IMR-90 (cell line): ENCODE data around the gene SV2C. TPM values are rescaled to one million over a fixed set of nuclear protein-coding genes. Genes with fewer than 3 reads are reported as not detected.

Experiments used
- ATAC-seq: fragments of 200-7000 bp; cut with Tn5 transposase; 2 replicates; pipeline ENCODE4 v1.9.1; 2020; ENCODE audit warnings: low read depth, mild to moderate bottlenecking, moderate library complexity
- BruUV-seq: library from RNA; stranded (reverse); fragments of 400-500 nt; replicated peaks from 2 replicates; lab custom pipeline; 2021; lab: Mats Ljungman, UMichigan
- CTCF ChIA-PET: fragments of 300-600 bp; formaldehyde crosslinking; extraction: SDS; loops from one replicate; lab custom pipeline; 2021; ENCODE audit warnings: antibody characterized with exemption; lab: Yijun Ruan, JAX
- POLR2A ChIA-PET: fragments of 300-600 bp; sonication (Branson Sonifier 250); formaldehyde crosslinking; loops from one replicate; lab custom pipeline; 2022; ENCODE audit warnings: antibody characterized with exemption; ENCODE audit not compliant: unreplicated experiment; lab: Charles Lee
- DNase-seq: peaks from one replicate; pipeline ENCODE4 v3.0.0; 2013
- H2AFZ ChIP-seq: replicated peaks from 2 replicates; pipeline ENCODE3; 2013; ENCODE audit warnings: low read length, mild to moderate bottlenecking; ENCODE audit not compliant: poor library complexity
- H2AK5ac ChIP-seq: 2 replicates; pipeline ENCODE4 v1.6.1; 2013; ENCODE audit warnings: low read depth, low read length, inconsistent platforms
- H2AK9ac ChIP-seq: replicated peaks from 2 replicates; pipeline ENCODE3; 2013; ENCODE audit warnings: mild to moderate bottlenecking, low read depth, low read length, moderate library complexity; ENCODE audit not compliant: poor library complexity
- H2BK120ac ChIP-seq: 2 replicates; pipeline ENCODE4 v1.6.1; 2013; ENCODE audit warnings: low read depth, low read length, inconsistent platforms
- H2BK15ac ChIP-seq: 3 replicates; pipeline ENCODE4 v1.6.1; 2013; ENCODE audit warnings: low read depth, low read length, inconsistent platforms
- H2BK20ac ChIP-seq: 2 replicates; pipeline ENCODE4 v1.6.1; 2013; ENCODE audit warnings: low read depth, mild to moderate bottlenecking, inconsistent platforms, low read length, moderate library complexity
- H2BK5ac ChIP-seq: 2 replicates; pipeline ENCODE4 v1.6.1; 2013; ENCODE audit warnings: mild to moderate bottlenecking, low read depth, low read length, inconsistent platforms; ENCODE audit not compliant: poor library complexity, severe bottlenecking
- H3K14ac ChIP-seq: replicated peaks from 2 replicates; pipeline ENCODE4 v1.6.1; 2013; ENCODE audit warnings: low read depth, low read length, inconsistent platforms
- H3K18ac ChIP-seq: 2 replicates; pipeline ENCODE4 v1.6.1; 2013; ENCODE audit warnings: low read depth, low read length, control low read depth
- H3K23ac ChIP-seq: 2 replicates; pipeline ENCODE4 v1.6.1; 2013; ENCODE audit warnings: low read depth, low read length, inconsistent platforms
- H3K27ac ChIP-seq: 2 replicates; pipeline ENCODE4 v1.5.1; 2013; ENCODE audit warnings: mild to moderate bottlenecking, control low read depth, low read length; ENCODE audit not compliant: insufficient read depth
- H3K27me3 ChIP-seq: 2 replicates; pipeline ENCODE4 v1.6.1; 2013; ENCODE audit warnings: low read length; ENCODE audit not compliant: control insufficient read depth, insufficient read depth
- H3K36me3 ChIP-seq: 2 replicates; pipeline ENCODE4 v1.6.1; 2013; ENCODE audit warnings: low read length, mixed read lengths; ENCODE audit not compliant: control insufficient read depth, insufficient read depth
- H3K4ac ChIP-seq: 2 replicates; pipeline ENCODE4 v1.6.1; 2013; ENCODE audit warnings: low read depth, low read length, inconsistent platforms
- H3K4me1 ChIP-seq: 2 replicates; pipeline ENCODE4 v1.6.1; 2013; ENCODE audit warnings: low read length, mixed read lengths; ENCODE audit not compliant: control insufficient read depth, insufficient read depth
- H3K4me2 ChIP-seq: 2 replicates; pipeline ENCODE4 v1.6.1; 2013; ENCODE audit warnings: low read depth, mild to moderate bottlenecking, control low read depth, low read length, moderate library complexity
- H3K4me3 ChIP-seq: 2 replicates; pipeline ENCODE4 v1.5.1; 2013; ENCODE audit warnings: low read depth, mild to moderate bottlenecking, control low read depth, low read length, moderate library complexity; ENCODE audit not compliant: insufficient read depth
- H3K56ac ChIP-seq: 2 replicates; pipeline ENCODE4 v1.6.1; 2013; ENCODE audit warnings: low read length, inconsistent platforms; ENCODE audit not compliant: insufficient read depth; ENCODE audit errors: extremely low read depth
- H3K79me1 ChIP-seq, 2 experiments: 2 replicates each; pipeline ENCODE4 v1.6.1; 2013; ENCODE audit warnings: low read length in 2 of 2, inconsistent platforms in 1 of 2, low read depth in 1 of 2
- H3K9ac ChIP-seq: 2 replicates; pipeline ENCODE4 v1.6.1; 2013; ENCODE audit warnings: low read depth, low read length, control low read depth
- H3K9me1 ChIP-seq: 2 replicates; pipeline ENCODE4 v1.6.1; 2013; ENCODE audit warnings: low read length, inconsistent platforms; ENCODE audit not compliant: insufficient read depth
- H3K9me3 ChIP-seq: 2 replicates; pipeline ENCODE4 v1.6.1; 2013; ENCODE audit warnings: low read length; ENCODE audit not compliant: control insufficient read depth, insufficient read depth
- H4K20me1 ChIP-seq: 2 replicates; pipeline ENCODE4 v1.6.1; 2013; ENCODE audit warnings: low read length, inconsistent platforms; ENCODE audit not compliant: insufficient read depth
- H4K5ac ChIP-seq: 2 replicates; pipeline ENCODE4 v1.6.1; 2013; ENCODE audit warnings: mild to moderate bottlenecking, low read depth, low read length, control low read depth
- H4K8ac ChIP-seq, 2 experiments: 2 replicates each; pipeline ENCODE4 v1.6.1; 2013; ENCODE audit warnings: low read depth in 2 of 2, low read length in 2 of 2, control low read depth in 1 of 2, inconsistent platforms in 1 of 2
- H4K91ac ChIP-seq: 2 replicates; pipeline ENCODE4 v1.6.1; 2013; ENCODE audit warnings: low read depth, low read length, inconsistent platforms; ENCODE audit not compliant: insufficient read depth
- BHLHE40 ChIP-seq: fragments of 150-350 bp; IDR thresholded peaks from 2 replicates; pipeline ENCODE4 v1.6.1; 2016; ENCODE audit warnings: mild to moderate bottlenecking, low read depth, low read length
- MAZ ChIP-seq: IDR thresholded peaks from 2 replicates; pipeline ENCODE4 v1.6.1; 2012; ENCODE audit warnings: low read depth, mild to moderate bottlenecking, low read length, improper control_type of control experiment, moderate library complexity, borderline replicate concordance
- MXI1 ChIP-seq: IDR thresholded peaks from 2 replicates; pipeline ENCODE4 v1.6.1; 2012; ENCODE audit warnings: low read depth, mild to moderate bottlenecking, low read length, moderate library complexity, borderline replicate concordance
- NFE2L2 ChIP-seq: fragments of 150-350 bp; IDR thresholded peaks from 2 replicates; pipeline ENCODE4 v1.6.1; 2016; ENCODE audit warnings: low read depth, mild to moderate bottlenecking, low read length
- POLR2A ChIP-seq: IDR thresholded peaks from 2 replicates; pipeline ENCODE4 v1.6.1; 2012; ENCODE audit warnings: mild to moderate bottlenecking, low read depth, low read length
- RCOR1 ChIP-seq: IDR thresholded peaks from 2 replicates; pipeline ENCODE4 v1.6.1; 2012; ENCODE audit warnings: mild to moderate bottlenecking, low read length, improper control_type of control experiment; ENCODE audit not compliant: insufficient replicate concordance
- WGBS, 2 experiments: methylation state at CpG; one replicate each; pipeline versions ENCODE4 v1.1.5 to v1.1.7; 2013; ENCODE audit warnings: missing lambda C conversion rate in 2 of 2; ENCODE audit not compliant: insufficient read length in 1 of 2; ENCODE audit errors: extremely low coverage in 2 of 2; 5-methylcytosine and 5-hydroxymethylcytosine counted together
- dilution Hi-C: fragments of 300-500 bp; cut with HindIII; formaldehyde crosslinking; loops from one replicate; pipeline ENCODE4 v1.14.3; 2018; ENCODE audit warnings: low sequenced_read_pairs; ENCODE audit not compliant: unreplicated experiment
- in situ Hi-C: fragments of 300-500 bp; cut with MboI; formaldehyde crosslinking; loops from 3 replicates; pipeline ENCODE4 v1.14.3; 2019; ENCODE audit warnings: low sequenced_read_pairs, inconsistent platforms, mixed read lengths
- intact Hi-C: fragments of 100-400 bp; cut with micrococcal nuclease; formaldehyde crosslinking; loops from 2 replicates; pipeline ENCODE4 v1.10.0; 2022
- polyA plus RNA-seq, 3 experiments: library from polyadenylated mRNA; depleted of rRNA; stranded (reverse); fragments of >200 nt; gene quantifications; 2 replicates each; pipeline ENCODE4 v1.2.3, GENCODE V29; 2012; ENCODE audit warnings: low replicate concordance in 1 of 3
- total RNA-seq: library from RNA; depleted of rRNA; stranded (reverse); fragments of >200 nt; gene quantifications from 2 replicates; pipeline ENCODE4 v1.2.3, GENCODE V29; 2012
- TF ChIP-seq, protein P1 (sequence below): fragments of 150-350 bp; IDR thresholded peaks from 2 replicates; pipeline ENCODE4 v1.6.1; 2017; ENCODE audit warnings: mild to moderate bottlenecking, antibody characterized with exemption, low read length, low read depth
- TF ChIP-seq, protein P2 (sequence below): fragments of 150-350 bp; IDR thresholded peaks from 2 replicates; pipeline ENCODE4 v1.6.1; 2016; ENCODE audit warnings: low read depth, mild to moderate bottlenecking, low read length, moderate library complexity, borderline replicate concordance

The SV2C gene
- total and polyA plus RNA-seq, 2 of the 4 experiments (the other 2 are of a cell fraction) = not detected

DNA sequence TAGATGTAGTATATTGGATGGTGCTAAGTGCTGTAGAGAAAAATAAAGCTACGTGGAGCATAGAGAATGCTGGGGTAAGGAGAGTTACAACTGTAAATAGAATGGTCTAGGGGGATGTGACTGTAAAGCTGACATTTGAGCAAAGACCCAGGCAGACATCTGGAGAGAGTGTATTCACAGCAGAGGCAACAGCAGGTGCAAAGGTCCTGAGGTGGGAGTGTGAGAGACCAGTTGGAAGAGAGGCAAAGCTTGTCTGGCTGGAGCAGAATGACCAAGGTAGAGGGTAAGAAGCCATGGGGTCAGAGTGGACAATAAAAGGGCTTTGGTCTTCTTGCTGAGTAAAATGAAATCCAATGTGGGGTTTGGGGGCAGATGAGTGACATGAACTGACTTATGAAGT, 227.0 kb downstream of the SV2C start:
- H3K14ac ChIP-seq = no peak overlapping the region
- no peak overlapping the region for H4K91ac ChIP-seq
- H3K4me3 ChIP-seq = no peak overlapping the region
- H3K9me1 ChIP-seq = no peaks in the 10 kb centered on the region
- no peak overlapping the region for H2AFZ ChIP-seq
- no peak overlapping the region for H3K4ac ChIP-seq
- H3K9me3 ChIP-seq = no peaks in the 10 kb centered on the region
- H3K4me2 ChIP-seq = no peak overlapping the region
- H3K79me1 ChIP-seq = no peaks in the 10 kb centered on the region
- WGBS, 2 experiments = no CpG with 5 or more reads among the region's 1 CpG
- no peaks in the 10 kb centered on the region for H3K36me3 ChIP-seq
- H4K5ac ChIP-seq = no peak overlapping the region
- H2BK5ac ChIP-seq = no peak overlapping the region
- H3K9ac ChIP-seq = no peak overlapping the region
- no peak overlapping the region for H2AK9ac ChIP-seq
- DNase-seq (no peak), ATAC-seq (no peak)
- POLR2A ChIA-PET = no interaction called here
- no peaks in the 10 kb centered on the region for H4K20me1 ChIP-seq
- H3K27me3 ChIP-seq = no peaks in the 10 kb centered on the region; the same call in 1 of the 2 replicates
- H4K8ac ChIP-seq = no peak overlapping the region
- H2BK15ac ChIP-seq = no peak overlapping the region
- H2AK5ac ChIP-seq = no peak overlapping the region
- H2BK120ac ChIP-seq = no peak overlapping the region
- H2BK20ac ChIP-seq = no peak overlapping the region
- no TSS peak for BruUV-seq
- dilution Hi-C loops = no loop called here
- H3K27ac ChIP-seq = no peak overlapping the region
- intact Hi-C loops = no loop called here
- TF ChIP-seq BHLHE40 = no peak
- no peak for TF ChIP-seq RCOR1
- TF ChIP-seq NFE2L2 = no peak
- TF ChIP-seq, protein P1, sequence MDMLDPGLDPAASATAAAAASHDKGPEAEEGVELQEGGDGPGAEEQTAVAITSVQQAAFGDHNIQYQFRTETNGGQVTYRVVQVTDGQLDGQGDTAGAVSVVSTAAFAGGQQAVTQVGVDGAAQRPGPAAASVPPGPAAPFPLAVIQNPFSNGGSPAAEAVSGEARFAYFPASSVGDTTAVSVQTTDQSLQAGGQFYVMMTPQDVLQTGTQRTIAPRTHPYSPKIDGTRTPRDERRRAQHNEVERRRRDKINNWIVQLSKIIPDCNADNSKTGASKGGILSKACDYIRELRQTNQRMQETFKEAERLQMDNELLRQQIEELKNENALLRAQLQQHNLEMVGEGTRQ = no peak
- no peak for TF ChIP-seq POLR2A
- TF ChIP-seq, protein P2, sequence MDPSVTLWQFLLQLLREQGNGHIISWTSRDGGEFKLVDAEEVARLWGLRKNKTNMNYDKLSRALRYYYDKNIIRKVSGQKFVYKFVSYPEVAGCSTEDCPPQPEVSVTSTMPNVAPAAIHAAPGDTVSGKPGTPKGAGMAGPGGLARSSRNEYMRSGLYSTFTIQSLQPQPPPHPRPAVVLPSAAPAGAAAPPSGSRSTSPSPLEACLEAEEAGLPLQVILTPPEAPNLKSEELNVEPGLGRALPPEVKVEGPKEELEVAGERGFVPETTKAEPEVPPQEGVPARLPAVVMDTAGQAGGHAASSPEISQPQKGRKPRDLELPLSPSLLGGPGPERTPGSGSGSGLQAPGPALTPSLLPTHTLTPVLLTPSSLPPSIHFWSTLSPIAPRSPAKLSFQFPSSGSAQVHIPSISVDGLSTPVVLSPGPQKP = no peak
- TF ChIP-seq MAZ = no peak
- TF ChIP-seq MXI1 = no peak
- H3K4me1 ChIP-seq = no peaks in the 10 kb centered on the region
- in situ Hi-C loops = no loop called here
- no peak overlapping the region for H3K56ac ChIP-seq
- CTCF ChIA-PET = interaction anchor here (0.9 kb wide), 1 partner anchor 9 kb away, joined by 3 read pairs; no protein-coding TSS in a partner anchor
- no peak overlapping the region for H3K23ac ChIP-seq
- H3K18ac ChIP-seq = no peak overlapping the region
